Tibial artery (tissue), 4 donors: ENCODE results near the gene MAD1L1.

Experiments used
- DNase-seq, 2 donors: peaks; one replicate each; pipeline ENCODE4 v3.0.0-alpha.2; 2019
- H3K27ac ChIP-seq, 2 donors: fragments of 200-600 bp; sonication (generic) in 1 of 2; 1 replicate in 1 of 2; 2 replicates in 1 of 2; pipeline ENCODE4 v1.5.1; 2018 to 2019; ENCODE audit warnings: mild to moderate bottlenecking in 1 of 2
- H3K27me3 ChIP-seq, 2 donors: fragments of 200-600 bp; sonication (generic) in 1 of 2; one replicate each; pipeline versions ENCODE4 v1.5.1 to v1.6.0; 2016 to 2019
- H3K36me3 ChIP-seq, 3 donors: fragments of 200-600 bp; sonication (generic) in 2 of 3; one replicate each; pipeline ENCODE4 v1.5.1; 2016 to 2019; ENCODE audit warnings: mild to moderate bottlenecking in 2 of 3
- H3K4me1 ChIP-seq, 4 donors: fragments of 200-600 bp; sonication (generic) in 2 of 4; 1 replicate in 3 of 4; 2 replicates in 1 of 4; pipeline ENCODE4 v1.5.1; 2016 to 2019
- H3K4me3 ChIP-seq, 2 donors: fragments of 200-600 bp; sonication (generic) in 1 of 2; 1 replicate in 1 of 2; 2 replicates in 1 of 2; pipeline ENCODE4 v1.5.1; 2018 to 2019; ENCODE audit warnings: mild to moderate bottlenecking in 2 of 2
- H3K9me3 ChIP-seq, 3 donors: fragments of 200-600 bp; sonication (generic) in 1 of 3; one replicate each; pipeline ENCODE4 v1.5.1; 2016 to 2019
- intact Hi-C: fragments of 100-400 bp; cut with DNase I; formaldehyde crosslinking; loops from one replicate; pipeline ENCODE4 v1.15.0; 2023; ENCODE audit warnings: low total_unique reads
- TF ChIP-seq, protein P1 (sequence below), 2 experiments: fragments of 200-600 bp in 1 of 2; fragments of 450-650 bp in 1 of 2; IDR thresholded peaks; one replicate each; pipeline ENCODE4 v1.5.1; 2017 to 2019; ENCODE audit warnings: antibody characterized with exemption in 2 of 2, mild to moderate bottlenecking in 1 of 2, moderate library complexity in 1 of 2

Gene MAD1L1

DNA sequence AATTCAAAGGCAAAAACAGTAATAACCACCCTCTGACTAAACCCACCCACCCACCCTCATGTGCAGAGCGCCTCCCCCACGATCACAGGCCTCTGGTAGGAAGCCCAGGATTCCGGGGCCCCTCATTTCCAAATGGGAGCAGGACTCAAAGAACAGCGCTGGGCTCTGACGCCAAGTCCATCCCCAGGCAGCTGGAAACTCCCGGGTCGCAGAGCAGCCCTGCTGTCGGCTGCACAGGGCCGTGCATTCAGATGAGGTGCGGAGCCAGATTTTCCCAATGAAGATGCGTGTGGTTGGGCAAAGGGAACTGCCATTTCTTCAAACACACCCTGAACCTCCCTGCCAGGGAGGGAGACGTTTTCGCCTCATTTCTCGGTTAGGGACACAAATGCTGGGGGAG lies 152.3 kb downstream of the MAD1L1 start:
- intact Hi-C loops = no loop called here

DNA sequence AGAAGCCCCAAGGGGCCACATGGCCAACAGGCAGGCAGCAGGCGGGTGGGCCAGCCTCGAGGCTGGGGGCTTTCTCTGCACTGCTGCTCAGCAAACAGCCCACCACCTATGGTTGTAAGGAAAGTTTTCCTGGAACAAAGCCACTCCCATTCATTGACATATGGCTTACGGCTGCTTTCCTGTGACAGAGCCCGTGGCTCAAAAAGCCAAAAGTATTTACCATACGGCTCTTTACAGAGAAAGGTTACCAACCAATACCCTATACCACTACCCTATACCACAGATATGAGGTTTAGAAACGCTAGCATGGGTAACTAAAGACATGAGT lies 152.7 kb downstream of the MAD1L1 start:
- TF ChIP-seq, protein P1, sequence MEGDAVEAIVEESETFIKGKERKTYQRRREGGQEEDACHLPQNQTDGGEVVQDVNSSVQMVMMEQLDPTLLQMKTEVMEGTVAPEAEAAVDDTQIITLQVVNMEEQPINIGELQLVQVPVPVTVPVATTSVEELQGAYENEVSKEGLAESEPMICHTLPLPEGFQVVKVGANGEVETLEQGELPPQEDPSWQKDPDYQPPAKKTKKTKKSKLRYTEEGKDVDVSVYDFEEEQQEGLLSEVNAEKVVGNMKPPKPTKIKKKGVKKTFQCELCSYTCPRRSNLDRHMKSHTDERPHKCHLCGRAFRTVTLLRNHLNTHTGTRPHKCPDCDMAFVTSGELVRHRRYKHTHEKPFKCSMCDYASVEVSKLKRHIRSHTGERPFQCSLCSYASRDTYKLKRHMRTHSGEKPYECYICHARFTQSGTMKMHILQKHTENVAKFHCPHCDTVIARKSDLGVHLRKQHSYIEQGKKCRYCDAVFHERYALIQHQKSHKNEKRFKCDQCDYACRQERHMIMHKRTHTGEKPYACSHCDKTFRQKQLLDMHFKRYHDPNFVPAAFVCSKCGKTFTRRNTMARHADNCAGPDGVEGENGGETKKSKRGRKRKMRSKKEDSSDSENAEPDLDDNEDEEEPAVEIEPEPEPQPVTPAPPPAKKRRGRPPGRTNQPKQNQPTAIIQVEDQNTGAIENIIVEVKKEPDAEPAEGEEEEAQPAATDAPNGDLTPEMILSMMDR (IDR thresholded peaks at IDR 0.05) = no peak
- no peak for DNase-seq
- peaks cover 0 to 31% (median 0%) of the 10 kb centered on the region in 3 donors for H3K36me3 ChIP-seq
- H3K4me3 ChIP-seq = no peak overlapping the region
- no peaks in the 10 kb centered on the region for H3K27me3 ChIP-seq
- intact Hi-C loops = no loop called here
- no peaks in the 10 kb centered on the region for H3K4me1 ChIP-seq
- H3K27ac ChIP-seq = no peak overlapping the region
- H3K9me3 ChIP-seq = no peaks in the 10 kb centered on the region

More for the DNA sequence above, 152.3 kb downstream of the MAD1L1 start:
- Histone ChIP-seq H3K27ac (no peak overlapping the region), H3K4me1 (no peaks in the 10 kb centered on the region), H3K36me3 (peaks cover 0 to 31% (median 0%) of the 10 kb centered on the region in 3 donors), H3K4me3 (no peak overlapping the region), H3K9me3 (no peaks in the 10 kb centered on the region), H3K27me3 (no peaks in the 10 kb centered on the region)
- TF ChIP-seq, protein P1 (IDR thresholded peaks at IDR 0.05) = no peak
- no peak for DNase-seq

DNA sequence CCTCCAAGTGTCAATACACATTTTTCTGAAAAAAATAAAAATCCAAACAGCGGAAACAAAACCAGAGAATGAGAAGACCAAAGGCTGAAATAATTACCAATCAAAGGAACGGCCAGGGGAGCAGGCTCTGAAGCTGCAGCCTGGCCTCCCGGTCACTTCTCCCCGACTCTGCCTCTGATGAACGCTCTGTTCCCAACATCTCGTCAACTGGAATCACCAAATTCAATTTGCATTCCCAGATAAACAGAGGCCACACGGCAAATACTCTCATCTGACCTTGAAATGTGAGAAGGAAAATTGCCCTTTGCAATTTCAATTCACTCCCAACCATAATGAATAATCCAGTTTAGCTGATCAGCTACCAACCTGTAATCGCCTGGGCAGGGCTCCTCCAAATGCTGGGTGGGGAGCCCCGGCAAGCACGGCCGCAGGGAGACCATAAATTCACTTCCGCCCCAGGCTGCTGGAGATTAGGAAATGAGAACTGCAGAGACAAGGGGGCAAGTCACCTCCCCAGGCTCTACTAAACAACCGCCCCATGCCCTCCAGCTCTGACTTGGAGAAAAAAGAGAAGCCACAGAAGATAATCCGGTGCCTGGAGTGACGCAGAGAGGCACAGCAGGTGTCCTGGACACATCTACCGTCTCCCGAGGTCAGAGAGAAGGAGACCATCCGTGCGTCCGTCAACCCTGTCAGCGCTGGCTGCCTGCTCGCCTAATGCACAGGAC lies 153.2 kb downstream of the MAD1L1 start:
- no peak overlapping the region for H3K4me3 ChIP-seq
- no peak for DNase-seq
- intact Hi-C loops = no loop called here
- TF ChIP-seq, protein P1 (IDR thresholded peaks at IDR 0.05) = no peak
- no peaks in the 10 kb centered on the region for H3K4me1 ChIP-seq
- H3K9me3 ChIP-seq = no peaks in the 10 kb centered on the region
- peaks cover 0 to 29% (median 0%) of the 10 kb centered on the region in 3 donors for H3K36me3 ChIP-seq
- H3K27ac ChIP-seq = no peak overlapping the region
- H3K27me3 ChIP-seq = no peaks in the 10 kb centered on the region

DNA sequence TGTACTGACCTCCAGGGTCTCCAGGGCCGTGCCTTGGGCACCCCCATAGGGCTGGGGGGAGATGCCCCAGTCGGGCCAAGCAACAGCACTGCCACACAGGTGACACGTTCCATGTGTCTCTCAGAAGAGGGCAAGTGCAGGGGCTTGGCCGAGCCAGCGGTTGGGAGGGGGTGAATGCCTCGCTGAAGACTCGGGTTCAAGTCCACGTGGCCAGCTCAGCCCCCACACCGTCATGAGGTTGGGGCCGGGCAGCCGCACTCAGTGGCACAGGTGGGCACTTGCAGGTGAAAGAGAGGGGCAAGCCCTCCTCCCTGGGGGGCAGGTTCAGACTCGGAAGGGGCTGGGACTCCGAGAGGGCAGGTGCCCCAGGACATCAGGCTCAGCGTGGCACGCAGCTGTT lies 153.8 kb downstream of the MAD1L1 start:
- H3K27ac ChIP-seq = no peak overlapping the region
- peaks cover 0 to 24% (median 0%) of the 10 kb centered on the region in 3 donors for H3K36me3 ChIP-seq
- intact Hi-C loops = no loop called here
- no peak for DNase-seq
- TF ChIP-seq, protein P1 (IDR thresholded peaks at IDR 0.05) = no peak
- H3K27me3 ChIP-seq = no peaks in the 10 kb centered on the region
- H3K4me1 ChIP-seq = no peaks in the 10 kb centered on the region
- no peaks in the 10 kb centered on the region for H3K9me3 ChIP-seq
- no peak overlapping the region for H3K4me3 ChIP-seq

DNA sequence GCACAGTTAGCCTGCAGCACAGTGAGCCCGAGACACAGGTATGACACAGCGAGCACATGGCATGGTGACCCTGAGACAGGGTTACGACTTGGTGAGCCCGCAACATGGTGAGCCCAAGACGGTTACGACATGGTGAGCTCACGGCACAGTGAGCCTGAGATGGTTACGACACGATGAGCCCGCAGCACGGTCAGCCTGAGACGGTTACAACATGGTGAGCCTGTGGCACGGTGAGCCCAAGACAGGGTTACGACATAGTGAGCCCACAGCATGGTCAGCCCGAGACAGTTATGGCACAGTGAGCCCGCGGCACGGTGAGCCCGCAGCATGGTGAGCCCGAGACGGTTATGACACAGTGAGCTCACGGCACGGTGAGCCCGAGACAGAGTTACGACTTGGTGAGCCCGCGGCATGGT lies 156.1 kb downstream of the MAD1L1 start:
- TF ChIP-seq, protein P1 (IDR thresholded peaks at IDR 0.05) = no peak
- Histone ChIP-seq H3K36me3 (peaks cover 0 to 18% (median 0%) of the 10 kb centered on the region in 3 donors), H3K27me3 (no peaks in the 10 kb centered on the region), H3K4me3 (no peak overlapping the region), H3K9me3 (no peaks in the 10 kb centered on the region), H3K27ac (no peak overlapping the region), H3K4me1 (no peaks in the 10 kb centered on the region)
- no peak for DNase-seq
- intact Hi-C loops = no loop called here
